ENCODE results near the gene DIP2C.
"Not testable (repeated sequence)": the region's sequence is repeated elsewhere in the genome, so short reads cannot be mapped to it uniquely, and the experiment has no call there.

Gene DIP2C

DNA sequence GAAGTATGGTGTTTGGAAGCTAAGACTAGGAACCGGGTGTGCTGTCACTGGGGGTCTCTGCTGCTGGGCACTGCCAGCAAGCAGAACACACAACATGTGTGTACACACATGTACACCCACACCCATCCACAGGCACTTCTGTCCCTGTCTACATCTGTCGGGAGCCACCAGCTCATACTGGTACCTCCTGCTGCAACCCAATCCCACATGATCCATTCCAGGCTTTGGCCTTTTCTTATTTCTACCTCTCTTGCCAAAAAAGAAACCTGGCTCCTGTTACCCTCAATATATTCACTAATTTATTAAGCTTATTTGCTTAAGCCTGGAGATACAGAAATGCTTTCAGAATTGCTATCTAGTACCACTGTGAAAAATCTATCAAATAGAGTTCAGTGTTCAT is 246.0 kb downstream of the DIP2C start:
- no peak for DNase-seq (ENCODE audit: low spot score)

DNA sequence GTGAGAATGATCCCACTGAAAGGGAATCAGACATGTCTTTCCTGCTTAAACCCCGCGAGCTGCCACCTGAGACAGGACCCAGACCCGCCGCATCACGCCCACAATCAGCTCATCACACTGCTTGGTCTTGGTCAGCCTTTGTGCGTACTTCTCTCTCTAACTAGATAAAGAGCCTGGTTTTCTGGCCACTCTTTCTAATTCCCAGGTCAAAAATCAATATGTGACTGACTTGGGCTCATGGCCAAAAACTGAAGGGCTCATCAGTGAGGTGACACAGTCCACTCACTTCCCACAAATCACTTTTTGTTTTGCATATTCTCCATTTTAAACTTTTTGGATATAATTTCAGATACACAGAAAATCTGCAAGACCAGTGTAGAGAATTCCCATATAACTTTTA is 247.3 kb downstream of the DIP2C start:
- DNase-seq (ENCODE audit: low spot score) = no peak

DNA sequence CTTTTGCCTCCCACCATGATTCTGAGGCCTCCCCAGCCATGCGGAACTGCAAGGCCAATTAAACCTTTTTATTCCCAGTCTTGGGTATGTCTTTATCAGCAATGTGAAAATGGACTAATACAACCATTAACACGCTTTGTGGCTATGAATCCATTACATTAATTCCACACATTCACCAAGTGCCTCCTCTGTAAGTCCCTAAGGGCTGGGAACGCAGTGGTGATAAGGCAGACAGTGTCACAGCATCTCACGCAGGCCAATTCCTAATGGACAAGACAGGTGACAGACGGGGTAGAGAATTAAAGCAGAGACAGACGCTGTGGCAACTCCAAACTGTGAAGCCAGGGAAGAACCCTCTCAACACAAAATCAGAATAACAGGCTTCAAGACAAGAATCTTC is 247.8 kb downstream of the DIP2C start:
- DNase-seq (ENCODE audit: low spot score) = no peak

DNA sequence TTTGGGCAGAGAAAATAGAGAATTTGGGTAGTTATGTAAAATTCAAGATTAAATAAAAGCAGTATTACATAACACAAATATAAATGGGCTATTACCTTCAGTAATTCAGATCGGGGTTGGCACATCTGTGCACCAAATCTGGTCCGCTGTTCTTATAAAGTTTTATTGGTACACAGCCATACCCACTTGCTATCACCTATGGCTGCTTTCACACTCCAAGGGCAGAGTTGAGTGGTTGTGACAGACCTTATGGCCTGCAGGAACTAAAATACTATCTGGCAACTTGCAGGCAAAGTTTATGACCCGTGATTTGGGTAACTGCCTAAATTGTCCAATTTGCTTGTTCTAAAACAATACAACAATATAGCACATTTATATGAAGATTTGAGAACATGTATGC is 249.3 kb downstream of the DIP2C start:
- no peak for DNase-seq (ENCODE audit: low spot score)

DNA sequence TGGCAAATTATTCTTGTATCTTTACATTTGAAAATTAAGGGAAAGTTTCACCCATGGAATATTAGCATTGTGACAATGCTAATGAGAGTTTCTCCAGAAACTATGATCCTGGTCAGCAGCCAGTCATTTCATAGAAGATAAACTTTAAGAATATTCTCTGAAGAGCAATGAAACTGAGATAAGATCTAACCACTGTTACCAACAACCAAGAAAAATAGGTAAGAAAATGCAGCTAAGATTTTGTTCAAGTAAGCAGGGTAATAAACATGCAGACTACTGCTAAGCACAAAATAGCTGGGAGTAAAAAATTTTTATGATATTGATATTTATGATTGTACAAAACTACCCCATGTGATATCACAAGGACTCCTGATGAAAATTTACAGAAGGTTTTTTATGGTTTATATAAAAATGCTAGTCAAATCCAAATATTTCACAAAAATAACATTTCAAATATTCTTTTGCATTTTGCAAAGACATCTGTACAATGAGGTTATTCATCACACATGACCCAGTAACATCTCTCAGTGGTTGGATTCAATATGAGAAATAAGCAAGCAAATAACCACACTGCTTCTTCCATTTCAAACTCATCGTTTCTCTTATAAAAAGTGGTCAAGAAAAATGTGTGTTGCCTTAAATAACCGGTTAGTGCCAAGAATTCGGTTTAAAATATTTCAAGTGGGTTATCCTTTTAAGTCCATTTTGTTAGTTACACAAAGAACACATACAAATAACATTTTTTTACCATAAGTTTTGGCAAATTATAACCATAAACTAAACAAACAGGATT is 251.6 kb downstream of the DIP2C start:
- no peak for DNase-seq (ENCODE audit: low spot score)

DNA sequence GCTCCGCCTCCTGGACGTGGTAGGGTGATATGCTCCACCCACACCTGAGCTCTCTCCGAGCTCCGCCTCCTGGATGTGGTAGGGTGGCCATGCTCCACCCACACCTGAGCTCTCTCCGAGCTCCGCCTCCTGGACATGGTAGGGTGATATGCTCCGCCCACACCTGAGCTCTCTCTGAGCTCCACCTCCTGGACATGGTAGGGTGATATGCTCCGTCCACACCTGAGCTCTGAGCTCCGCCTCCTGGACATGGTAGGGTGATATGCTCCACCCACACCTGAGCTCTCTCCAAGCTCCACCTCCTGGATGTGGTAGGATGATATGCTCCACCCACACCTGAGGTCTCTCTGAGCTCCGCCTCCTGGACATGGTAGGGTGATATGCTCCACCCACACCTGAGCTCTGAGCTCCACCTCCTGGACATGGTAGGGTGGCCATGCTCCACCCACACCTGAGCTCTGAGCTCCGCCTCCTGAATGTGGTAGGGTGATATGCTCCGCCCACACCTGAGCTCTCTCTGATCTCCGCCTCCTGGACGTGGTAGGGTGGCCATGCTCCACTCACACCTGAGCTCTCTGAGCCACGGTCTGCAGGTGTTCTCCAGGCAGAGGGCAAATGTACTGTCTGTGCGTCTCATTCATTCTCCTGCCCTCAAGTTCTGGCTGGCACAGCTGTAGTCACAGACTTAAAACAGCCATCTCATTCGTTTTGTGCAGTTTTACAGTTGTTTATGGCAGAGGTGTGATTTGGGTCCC is 252.4 kb downstream of the DIP2C start:
- no peak for DNase-seq (ENCODE audit: low spot score)

DNA sequence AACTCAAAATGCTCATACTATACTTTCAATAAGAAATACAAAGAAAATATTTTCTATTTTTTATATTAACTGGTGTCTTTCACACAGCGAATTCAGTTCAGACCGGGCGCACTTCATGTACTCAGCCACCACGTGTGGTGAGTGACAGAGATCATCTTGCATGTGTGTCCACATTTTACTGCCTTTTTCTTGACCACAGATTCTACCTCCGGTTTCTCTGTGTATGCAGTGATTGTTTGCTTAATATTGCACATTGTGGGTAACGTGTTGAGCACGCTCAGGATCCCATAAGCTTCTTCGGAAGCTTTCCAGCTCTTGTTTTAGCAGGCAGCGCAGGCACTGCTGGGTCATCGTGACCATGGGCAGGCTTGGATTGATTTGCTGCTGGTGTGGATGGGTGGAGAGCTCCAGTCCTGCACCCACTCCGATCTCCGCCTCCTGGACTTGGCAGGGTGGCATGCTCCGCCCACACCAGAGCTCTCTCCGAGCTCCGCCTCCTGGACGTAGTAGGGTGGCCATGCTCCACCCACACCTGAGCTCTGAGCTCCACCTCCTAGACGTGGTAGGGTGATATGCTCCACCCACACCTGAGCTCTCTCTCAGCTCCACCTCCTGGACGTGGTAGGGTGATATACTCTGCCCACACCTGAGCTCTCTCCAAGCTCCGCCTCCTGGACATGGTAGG is 253.3 kb downstream of the DIP2C start:
- DNase-seq (ENCODE audit: low spot score) = no peak

DNA sequence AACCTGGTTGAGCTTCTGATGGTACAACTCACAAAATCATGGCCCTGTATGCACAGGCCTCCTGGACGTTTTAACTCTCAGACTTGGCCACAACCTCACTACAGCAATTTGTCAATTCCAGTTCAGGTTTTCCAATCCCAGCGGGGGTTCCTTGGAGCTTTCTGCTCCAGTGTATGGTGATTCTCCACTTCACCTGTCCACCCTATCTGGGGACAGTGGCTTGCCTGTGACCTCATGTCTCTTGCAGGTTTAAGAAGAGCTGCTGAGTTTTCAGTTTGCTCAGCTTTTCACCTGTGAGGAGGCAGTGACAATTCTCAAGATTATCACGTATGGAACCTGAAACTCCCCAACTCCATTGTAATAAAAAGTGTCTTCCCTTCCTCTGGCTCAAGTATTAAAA is 254.1 kb downstream of the DIP2C start:
- no peak for DNase-seq (ENCODE audit: low spot score)

DNA sequence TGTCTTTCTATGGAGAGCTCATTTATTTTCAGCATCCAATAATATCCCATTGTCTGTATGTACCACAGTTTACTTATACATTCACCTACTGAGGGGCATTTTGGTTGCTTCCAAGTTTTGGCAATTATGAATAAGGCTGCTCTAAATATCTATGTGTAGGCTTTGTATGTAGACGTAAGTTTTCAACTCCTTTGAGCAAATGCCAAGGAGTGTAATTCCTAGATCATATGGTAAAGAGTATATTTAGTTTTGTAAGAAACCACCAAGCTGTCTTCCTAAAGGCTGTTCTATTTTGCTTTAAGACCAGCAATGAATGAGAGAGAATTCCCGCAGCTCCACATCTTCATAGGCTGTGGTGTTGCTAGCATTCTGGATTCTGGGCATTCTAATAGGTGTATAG is 259.8 kb downstream of the DIP2C start:
- no peak for DNase-seq (ENCODE audit: low spot score)

DNA sequence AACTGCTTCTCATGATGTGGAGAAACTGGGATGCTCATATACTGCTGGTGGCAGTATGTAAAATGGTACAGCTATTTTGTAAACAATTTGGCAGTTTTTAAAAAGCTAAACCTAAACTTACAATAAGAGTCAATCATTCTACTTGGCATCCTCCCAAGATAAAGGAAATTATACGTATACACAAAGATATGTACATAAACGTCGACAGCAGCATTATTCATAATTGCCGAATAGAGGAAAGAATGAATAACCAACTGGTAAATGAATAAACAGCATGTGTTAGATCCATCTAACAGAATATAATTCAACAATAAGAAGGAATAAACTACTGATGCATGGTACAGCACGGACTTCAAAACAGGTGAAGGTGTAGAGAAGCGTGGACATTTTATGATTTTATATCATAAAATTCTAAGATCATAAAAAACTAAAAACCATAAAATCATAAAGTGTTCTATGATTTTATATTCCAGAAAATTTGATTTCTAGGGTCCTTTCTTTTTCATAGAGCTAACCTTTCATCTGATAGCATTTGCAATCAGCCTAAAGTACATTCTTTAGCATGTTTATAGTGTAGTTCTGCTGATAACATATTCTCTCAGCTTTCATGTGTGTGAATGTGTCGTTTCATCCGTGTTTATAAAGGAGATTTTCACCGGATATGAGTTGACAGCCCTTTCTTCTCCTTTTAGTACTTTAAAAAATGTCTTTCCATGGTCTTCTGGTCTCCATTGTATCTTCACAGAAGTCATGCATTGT is 261.5 kb downstream of the DIP2C start:
- DNase-seq (ENCODE audit: low spot score) = no peak

DNA sequence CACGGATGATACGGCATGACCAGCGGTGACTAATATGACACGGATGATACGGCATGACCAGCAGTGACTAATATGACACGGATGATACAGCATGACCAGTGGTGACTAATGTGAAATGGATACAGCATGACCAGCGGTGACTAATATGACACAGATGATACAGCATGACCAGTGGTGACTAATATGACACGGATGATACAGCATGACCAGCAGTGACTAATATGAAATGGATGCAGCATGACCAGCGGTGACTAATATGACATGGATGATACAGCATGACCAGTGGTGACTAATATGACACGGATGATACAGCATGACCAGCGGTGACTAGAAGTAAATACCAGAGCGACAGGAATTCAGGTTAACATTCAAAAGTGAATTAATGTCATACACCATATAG is 264.1 kb downstream of the DIP2C start:
- DNase-seq (ENCODE audit: low spot score) = not testable (repeated sequence)

DNA sequence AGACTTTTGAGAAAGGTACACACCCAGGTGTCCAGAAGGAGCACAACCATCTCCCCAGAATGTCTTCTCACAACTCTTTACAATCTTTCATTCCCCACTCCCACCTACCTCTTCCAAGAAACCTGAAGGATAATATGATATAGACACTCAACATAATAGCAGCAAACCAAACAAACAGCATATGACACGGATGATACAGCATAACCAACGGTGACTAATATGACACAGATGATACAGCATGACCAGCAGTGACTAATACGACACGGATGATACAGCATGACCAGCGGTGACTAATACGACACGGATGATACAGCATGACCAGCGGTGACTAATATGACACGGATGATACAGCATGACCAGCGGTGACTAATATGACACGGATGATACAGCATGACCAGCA is 264.7 kb downstream of the DIP2C start:
- not testable (repeated sequence) for DNase-seq (ENCODE audit: low spot score)

DNA sequence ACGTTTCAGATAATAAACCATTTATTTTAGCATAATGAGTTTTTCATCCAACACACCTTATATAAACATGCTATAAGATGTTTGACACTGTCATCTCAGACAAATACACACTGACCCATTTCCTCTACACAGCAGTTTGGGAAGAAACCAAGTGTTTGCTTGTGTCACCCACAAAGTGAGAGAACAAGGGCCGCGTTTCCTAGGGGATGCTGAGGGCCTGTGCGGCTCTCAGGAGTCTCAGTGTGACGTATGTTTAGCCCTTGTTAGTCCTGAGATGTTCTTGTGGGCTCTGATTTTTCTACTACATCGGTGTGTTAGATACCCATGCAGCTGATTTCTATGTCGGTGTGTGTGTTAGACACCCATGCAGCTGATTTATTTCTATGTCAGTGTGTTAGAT is 266.3 kb downstream of the DIP2C start:
- no peak for DNase-seq (ENCODE audit: low spot score)

DNA sequence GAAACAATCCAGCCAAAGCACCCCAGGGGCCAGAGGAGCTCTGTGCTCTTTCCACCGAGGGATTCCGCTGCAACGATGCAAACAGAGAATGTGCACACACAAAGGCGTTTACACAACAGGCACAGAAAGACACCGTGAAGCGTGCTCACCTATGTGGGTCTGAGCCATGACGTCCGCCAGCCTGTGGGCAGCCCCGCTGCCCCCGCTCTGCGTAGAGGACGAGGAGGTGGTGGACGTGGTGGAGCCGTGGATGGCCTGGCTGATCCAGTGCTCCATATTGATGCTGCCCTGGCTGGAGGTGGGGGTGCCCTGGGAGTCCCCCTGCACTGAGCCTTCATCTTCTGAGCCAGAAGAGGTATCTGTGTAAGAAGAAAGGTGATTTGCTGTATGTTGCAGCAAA is 266.8 kb downstream of the DIP2C start:
- DNase-seq (ENCODE audit: low spot score) = no peak

DNA sequence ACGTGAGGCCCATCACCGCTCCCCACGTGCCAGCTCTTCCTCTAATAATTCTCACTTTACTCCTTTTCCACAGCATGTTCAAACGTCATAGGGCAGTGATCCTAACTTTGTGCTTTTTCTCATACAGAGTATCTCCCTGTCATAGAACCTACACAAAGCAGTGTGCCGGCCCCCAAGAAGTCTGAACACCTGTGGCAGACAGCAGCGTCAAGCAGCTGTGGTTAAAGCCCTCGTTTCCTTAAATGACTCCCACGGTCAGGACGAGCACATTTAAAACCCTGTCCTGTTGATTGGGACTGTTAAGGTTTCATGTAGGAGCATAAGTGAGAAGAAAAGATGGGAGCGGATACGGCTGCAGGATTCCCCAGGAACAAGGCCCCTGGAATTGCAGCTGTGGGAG is 267.2 kb downstream of the DIP2C start:
- no peak for DNase-seq (ENCODE audit: low spot score)

DNA sequence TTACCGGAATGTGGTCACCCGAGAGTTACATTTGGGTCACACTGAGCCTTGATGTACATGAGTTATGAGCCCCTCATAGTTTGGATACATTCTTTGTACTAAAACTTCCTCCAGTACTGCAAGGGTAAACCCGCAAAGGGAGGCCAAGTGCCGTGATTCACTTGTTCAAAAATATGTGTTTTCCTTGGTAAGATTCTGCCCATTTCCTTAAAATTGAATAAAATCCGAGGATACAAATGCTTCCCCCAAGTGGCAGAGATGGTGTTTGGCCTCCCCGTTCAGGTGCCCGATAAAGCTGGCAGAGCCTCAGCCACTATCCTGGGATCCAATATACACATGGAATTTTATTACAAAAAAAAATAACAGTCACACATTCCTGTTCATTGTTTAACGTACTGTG is 268.3 kb downstream of the DIP2C start:
- DNase-seq (ENCODE audit: low spot score) = no peak

DNA sequence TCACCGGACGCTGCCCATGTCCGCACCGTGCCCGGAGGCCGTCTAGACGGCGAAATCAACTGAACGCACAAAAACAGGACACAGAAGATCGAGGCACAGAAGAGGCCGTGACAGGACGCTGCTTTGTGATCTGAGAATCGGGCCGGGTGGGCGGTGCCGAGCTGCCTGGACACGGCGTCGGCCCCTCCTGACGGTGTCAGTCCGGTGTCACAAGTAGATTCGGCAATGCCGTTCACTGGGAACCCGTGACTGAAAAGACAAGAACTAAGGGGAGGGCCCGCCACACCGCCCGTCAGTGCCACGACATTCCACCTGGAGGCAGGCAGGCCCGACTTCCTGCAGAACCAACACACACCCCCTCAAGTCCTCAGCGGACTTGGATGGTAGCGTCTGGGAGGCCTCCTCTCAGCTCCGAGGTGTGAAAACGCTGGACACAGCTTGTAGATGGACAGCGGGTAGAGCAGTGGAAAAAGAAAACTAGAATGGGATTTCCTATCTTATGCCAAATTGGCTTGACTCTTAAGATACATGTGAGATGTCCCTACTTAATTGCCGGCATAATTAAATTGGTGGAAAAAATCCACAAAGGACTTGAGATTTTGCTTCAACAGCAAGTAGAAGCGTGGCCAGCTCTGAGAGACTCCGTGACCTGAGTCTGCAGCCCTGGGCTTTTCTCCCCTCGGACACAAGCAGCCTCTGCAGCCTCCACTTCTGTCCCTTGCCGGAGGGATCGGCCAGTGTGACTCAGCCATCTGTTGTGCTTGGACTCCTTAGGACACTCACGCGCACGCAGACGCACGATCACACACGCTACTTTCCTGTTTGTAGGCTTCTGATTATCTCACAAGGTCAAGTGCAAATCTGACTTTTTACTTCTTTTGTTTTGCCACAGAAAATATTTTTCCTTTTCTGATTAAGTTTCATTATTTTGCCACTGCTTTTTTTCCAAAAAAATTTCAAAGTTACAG is 269.0 kb downstream of the DIP2C start:
- DNase-seq (ENCODE audit: low spot score) = no peak

DNA sequence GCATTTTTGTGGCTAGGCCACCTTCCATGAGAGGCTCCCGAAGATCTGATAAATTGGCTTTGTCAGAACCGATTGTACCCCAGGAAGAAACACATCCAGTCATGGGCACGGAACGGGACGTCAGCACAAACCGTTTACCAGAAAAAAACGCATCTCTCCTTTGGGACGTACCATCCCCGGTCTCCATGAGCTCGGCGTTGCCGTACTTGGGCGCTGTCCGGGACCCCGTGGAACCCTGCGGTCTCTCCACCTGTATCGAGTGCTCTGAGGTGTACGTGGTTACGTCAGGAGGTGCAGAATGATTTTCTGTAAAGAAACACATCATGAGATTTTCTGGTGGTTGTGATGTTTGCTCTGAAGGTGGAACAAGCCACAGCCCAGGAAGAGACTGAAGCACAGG is 270.6 kb downstream of the DIP2C start:
- DNase-seq (ENCODE audit: low spot score) = no peak

DNA sequence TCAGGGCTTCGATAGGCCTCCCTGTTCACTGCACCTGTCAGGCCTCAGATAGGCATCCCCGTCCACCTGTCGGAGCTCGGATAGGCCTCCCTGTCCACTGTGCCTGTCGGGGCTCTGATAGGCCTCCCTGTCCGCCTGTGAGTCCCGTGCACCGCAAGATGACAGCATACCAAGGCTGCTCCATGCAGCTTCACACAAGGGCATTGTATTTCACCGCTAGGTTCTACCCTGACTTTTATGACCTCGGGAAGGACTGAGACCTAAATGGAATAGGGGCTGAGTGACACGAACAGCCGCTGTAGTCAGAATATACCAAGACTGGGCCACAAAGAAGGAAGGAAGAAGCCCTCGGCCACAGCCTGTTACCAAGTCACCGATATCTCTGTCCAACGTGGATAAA is 271.2 kb downstream of the DIP2C start:
- DNase-seq (ENCODE audit: low spot score) = no peak

DNA sequence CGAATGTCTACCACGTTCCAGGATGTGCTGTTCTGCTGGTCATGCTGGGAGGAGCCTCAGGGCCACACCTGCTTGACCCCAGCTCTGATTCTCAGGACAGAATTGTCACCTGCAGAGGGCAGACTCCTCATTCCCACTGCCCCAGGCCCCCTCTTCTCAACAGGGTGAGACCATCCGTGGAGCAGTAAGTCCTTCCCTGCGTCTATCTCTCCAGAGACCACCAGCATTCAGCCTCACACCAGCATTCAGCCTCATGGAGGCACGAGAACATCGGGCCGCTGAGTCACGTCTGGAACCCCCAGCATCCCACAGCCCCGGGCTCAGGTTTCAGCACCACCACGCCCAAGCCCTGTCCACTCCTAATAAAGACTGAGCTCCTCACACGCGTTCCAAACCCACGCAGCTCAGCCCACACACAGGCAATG is 273.4 kb downstream of the DIP2C start:
- DNase-seq (ENCODE audit: low spot score) = no peak

DNA sequence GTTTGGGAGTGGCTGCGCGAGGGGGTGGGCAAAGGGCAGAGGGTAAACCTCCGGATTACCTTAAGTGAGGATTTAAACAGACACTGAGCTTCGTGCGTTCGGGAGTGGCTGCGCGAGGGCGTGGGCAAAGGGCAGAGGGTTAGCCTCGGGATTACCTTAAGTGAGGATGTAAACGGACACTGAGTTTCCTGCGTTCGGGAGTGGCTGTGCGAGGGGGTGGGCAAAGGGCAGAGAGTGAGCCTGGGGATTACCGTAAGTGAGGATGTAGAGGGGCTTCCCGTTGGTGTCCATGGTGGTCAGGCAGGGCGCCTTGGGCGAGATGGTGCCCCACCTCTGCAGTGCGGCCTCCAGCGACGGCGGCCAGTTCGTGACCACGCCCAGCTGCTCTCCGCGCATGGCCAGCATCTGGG is 275.8 kb downstream of the DIP2C start:
- DNase-seq (ENCODE audit: low spot score) = no peak
